Effector memory CD8-positive, alpha-beta T cell (primary cell): ENCODE data around the gene YOD1.

ENCODE experiments used
- ATAC-seq: fragments of 150-1000 bp; cut with Tn5 transposase; replicated peaks from 2 replicates; pipeline ENCODE4 v1.10.0; 2021; ENCODE audit warnings: mild to moderate bottlenecking, moderate library complexity
- DNase-seq, 3 experiments: peaks; one replicate each; pipeline ENCODE4 v3.0.0; 2021
- H3K27ac Mint-ChIP-seq, 2 donors: one replicate each; pipeline ENCODE4 v1.8.0; 2022; ENCODE audit warnings: mild to moderate bottlenecking in 2 of 2, mixed read lengths in 2 of 2, moderate library complexity in 2 of 2
- H3K27me3 Mint-ChIP-seq, 2 donors: one replicate each; pipeline ENCODE4 v1.8.0; 2022; ENCODE audit warnings: mixed read lengths in 2 of 2
- H3K36me3 Mint-ChIP-seq: one replicate; pipeline ENCODE4 v1.8.0; 2022; ENCODE audit warnings: mild to moderate bottlenecking, moderate library complexity, mixed read lengths; ENCODE audit not compliant: insufficient read depth
- H3K4me1 Mint-ChIP-seq, 2 donors: one replicate each; pipeline ENCODE4 v1.8.0; 2022; ENCODE audit warnings: low read depth in 2 of 2, mixed read lengths in 2 of 2
- H3K4me3 Mint-ChIP-seq, 2 donors: one replicate each; pipeline ENCODE4 v1.8.0; 2022; ENCODE audit warnings: mild to moderate bottlenecking in 2 of 2, mixed read lengths in 2 of 2, moderate library complexity in 2 of 2
- H3K9me3 Mint-ChIP-seq, 2 donors: one replicate each; pipeline ENCODE4 v1.8.0; 2022; ENCODE audit warnings: mixed read lengths in 2 of 2

Gene YOD1

DNA sequence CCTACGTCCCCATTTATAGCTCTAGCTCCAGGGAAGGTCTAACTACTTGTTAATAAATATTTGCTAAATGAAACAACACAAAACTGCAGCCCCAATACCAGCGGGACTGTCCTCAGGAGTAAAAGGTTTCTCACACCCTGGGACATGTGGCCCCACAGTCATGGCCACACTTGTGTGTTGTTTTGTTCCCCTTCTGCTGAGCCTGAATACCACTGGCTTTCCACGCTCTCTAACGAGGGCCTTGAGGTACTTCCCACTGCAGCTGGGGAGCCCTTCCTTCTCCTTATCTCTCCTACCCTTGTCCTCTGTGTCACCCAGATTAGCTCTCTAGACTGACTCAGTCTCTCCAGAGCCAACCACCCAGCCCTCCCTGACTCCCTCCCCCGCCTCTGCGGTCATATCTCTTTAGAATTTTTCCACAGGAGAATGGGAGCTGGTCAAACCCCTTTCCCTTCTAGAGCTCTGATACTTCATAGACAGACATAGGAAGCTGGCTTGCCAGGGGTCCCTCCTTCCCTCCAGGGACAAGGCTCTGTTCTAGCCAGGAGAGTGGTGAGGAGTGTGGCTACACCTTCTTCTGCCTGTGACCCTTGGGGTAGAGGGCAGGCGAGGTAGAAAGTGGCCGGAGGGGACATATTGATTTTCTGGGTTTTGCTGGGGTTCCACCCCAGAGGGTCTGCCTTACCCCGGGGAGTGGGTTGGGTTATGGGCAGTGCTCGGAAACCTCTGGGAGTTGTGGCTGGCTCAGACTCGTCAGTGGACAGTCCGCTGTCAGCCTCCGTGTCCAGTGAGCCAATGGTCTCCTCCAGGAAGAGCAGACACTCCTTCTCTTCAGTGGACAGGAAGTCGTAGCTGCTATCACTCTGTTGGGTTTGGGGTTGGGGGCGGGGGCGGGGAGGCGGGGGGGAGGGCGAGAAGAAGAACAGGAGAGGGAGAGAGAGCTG lies 26.5 kb downstream of the YOD1 start:
- ATAC-seq: no peak
- no peak for DNase-seq
- H3K9me3 Mint-ChIP-seq: no peaks in the 10 kb centered on the region
- peaks cover 65 to 90% of the 10 kb centered on the region in 2 donors for H3K27me3 Mint-ChIP-seq
- H3K27ac Mint-ChIP-seq: no peak overlapping the region
- no peaks in the 10 kb centered on the region for H3K4me1 Mint-ChIP-seq
- no peak overlapping the region for H3K4me3 Mint-ChIP-seq
- no peaks in the 10 kb centered on the region for H3K36me3 Mint-ChIP-seq

DNA sequence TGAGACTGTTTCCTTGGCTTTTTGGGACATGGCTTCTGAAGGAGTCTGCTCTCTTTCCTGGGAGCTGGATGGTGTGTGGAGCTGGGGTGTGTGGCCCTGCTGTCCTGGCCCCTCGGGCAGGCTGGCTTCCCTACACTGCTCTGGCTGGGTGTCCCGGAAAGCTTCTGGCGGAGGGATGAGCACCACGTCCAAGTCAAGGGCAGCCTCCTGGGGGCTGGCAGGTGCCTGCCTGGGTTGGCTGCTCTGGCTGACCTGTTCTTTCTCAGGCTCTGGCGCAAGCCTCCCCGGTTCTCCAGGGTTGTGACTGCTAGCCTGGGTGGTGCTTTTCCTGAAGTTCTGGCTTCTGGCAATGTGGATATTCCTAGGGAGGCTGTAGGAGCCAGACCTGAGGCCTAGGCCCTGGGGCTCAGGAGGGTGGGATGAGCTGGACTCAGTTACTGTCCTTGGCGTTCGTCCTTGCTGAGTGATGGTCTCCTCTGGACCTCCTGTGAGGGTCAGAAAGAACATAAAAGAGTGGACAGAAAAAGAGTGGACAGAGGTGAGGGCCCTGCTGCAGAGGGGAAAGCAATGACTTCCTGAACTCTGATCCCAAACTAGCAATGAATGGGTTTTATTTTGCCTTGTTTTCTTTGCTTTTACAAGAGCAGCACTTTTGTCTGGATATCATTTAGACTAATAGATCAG lies 27.9 kb downstream of the YOD1 start:
- no peak overlapping the region for H3K27ac Mint-ChIP-seq
- no peak overlapping the region for H3K4me3 Mint-ChIP-seq
- H3K36me3 Mint-ChIP-seq: no peaks in the 10 kb centered on the region
- no peaks in the 10 kb centered on the region for H3K9me3 Mint-ChIP-seq
- ATAC-seq (no peak), DNase-seq (no peak)
- peaks cover 61 to 88% of the 10 kb centered on the region in 2 donors for H3K27me3 Mint-ChIP-seq
- no peaks in the 10 kb centered on the region for H3K4me1 Mint-ChIP-seq

DNA sequence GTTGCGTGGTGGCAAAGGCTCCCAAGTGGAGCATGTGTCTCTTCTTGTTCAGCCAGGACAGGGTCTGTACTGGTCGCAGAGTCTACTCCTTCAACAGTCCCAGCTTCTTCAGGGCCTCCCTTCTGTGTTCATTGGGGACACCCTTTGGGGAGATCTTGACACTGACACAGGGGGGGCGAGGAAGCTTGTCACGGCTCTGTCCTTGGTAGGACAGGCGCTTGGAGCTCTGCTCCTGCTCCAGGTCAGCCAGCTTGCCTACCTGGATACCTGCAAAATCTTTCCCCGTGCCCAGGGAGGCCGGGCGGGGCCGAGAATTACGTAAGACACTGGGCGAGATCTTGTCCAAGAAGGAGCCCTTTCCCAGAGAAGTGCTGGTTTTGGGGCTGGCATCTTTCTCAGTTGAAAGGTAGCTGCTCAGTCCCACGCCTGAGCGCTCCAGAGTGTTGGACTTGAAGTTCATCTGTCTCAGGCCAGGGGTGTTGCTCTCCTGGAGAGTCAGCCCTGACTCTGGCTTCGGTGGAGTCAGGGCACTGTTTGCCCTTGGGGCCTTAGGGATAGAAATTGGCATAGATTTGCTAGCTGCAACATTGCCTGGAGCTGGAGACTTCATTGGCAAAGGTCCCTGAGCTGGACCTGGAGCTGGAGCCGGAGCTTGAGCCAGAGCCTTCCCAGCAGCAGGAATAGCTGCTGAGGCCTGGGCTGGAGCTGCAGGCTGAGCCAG lies 29.0 kb downstream of the YOD1 start:
- ATAC-seq (no peak), DNase-seq (no peak)
- Mint-ChIP-seq H3K4me1 (no peaks in the 10 kb centered on the region), H3K36me3 (no peaks in the 10 kb centered on the region), H3K9me3 (no peaks in the 10 kb centered on the region), H3K27me3 (peaks cover 52 to 78% of the 10 kb centered on the region in 2 donors), H3K4me3 (no peak overlapping the region), H3K27ac (no peak overlapping the region)

DNA sequence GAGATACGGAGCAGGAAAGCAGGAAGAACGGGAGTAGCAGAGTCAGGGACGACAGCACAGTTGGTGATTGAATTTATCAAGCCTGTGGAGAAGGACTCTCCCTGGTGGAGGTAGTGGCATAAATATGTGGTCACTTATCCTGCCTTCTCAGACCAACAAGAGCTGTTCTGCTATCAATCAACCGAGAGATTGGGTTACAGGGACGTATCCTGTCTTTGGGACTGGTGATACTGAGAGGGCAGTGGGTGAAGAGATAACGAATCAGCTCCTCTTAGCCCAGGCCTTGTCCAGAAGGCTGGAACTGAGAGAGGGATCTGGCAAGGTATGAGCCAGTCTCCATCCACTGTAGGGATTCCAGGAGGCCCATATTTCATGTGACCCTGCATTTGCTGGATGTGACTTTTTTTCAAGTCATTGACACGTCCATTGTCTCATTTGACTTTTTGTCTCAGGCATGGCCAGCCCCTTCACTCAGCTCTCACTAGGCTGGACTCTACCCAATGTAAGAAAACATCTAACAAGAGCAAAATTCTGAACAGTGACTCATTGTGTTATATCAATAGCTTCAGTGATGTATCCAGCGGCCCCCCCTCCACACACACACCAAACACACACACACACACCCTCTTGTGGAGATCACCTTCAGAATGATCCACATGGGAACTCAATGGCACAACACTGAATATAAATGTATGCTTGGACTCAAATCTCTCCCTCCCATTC lies 29.7 kb downstream of the YOD1 start:
- no peaks in the 10 kb centered on the region for H3K9me3 Mint-ChIP-seq

DNA sequence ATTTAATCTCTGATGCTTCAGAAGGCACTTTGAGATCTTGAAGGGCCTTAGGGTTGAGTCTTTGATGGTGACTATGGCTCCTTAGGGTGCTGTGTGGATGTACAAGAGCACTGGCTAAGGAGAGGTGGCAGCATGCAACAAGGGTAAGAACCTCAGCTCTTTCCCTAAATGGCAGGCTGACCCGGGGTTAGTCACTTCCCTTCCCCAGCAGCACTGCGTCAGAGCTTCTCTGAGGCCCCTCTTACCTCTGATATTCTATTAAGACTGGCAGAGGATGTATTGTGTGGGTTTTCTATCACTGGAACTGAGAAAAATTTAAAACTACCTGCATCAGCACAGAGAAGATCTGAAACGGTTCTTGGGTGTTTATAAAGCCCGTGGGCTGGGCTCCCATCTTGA lies 30.3 kb downstream of the YOD1 start:
- peaks cover 0 to 2% of the 10 kb centered on the region in 2 donors for H3K4me1 Mint-ChIP-seq
- peaks cover 50 to 73% of the 10 kb centered on the region in 2 donors for H3K27me3 Mint-ChIP-seq
- H3K9me3 Mint-ChIP-seq: no peaks in the 10 kb centered on the region
- H3K36me3 Mint-ChIP-seq: no peaks in the 10 kb centered on the region
- no peak overlapping the region for H3K27ac Mint-ChIP-seq
- no peak overlapping the region for H3K4me3 Mint-ChIP-seq
- ATAC-seq (no peak), DNase-seq (no peak)

More for the DNA sequence above, 29.7 kb downstream of the YOD1 start:
- no peak for ATAC-seq
- no peak for DNase-seq
- H3K4me3 Mint-ChIP-seq: no peak overlapping the region
- no peaks in the 10 kb centered on the region for H3K4me1 Mint-ChIP-seq
- H3K27me3 Mint-ChIP-seq: peaks cover 47 to 73% of the 10 kb centered on the region in 2 donors
- H3K36me3 Mint-ChIP-seq: no peaks in the 10 kb centered on the region
- H3K27ac Mint-ChIP-seq: no peak overlapping the region

DNA sequence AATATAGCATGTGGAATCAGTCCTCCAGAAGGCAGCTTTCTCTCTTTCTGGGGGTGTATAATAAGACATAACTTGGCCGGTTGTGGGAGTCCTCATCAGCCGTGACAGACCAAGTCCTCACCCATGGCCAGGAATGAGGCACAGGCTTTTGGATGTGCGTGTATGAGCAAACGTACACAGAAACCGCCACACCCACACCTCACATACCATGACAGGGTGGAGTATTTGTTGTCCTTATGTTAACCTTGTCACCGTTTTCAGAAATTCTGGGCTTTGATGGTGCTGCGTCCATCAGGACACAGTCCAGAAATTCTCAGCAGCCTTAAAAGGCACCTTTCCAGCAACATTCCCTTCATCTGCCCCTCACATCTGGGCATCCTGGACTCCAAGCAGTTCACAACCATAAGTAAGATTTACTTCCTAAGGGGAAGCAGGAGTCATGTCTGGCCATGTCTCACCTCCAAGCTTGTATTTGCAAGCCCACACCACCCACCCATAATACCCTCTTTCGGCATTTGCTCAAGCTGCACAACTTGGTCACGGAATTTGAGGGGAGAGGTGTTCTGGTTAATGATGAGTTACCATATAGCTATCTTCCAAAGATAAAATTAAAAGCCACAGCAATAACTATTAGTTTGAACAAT lies 30.8 kb downstream of the YOD1 start:
- Mint-ChIP-seq H3K27me3 (peaks cover 49 to 73% of the 10 kb centered on the region in 2 donors), H3K4me1 (peaks cover 0 to 2% of the 10 kb centered on the region in 2 donors), H3K4me3 (no peak overlapping the region), H3K27ac (no peak overlapping the region), H3K9me3 (no peaks in the 10 kb centered on the region), H3K36me3 (no peaks in the 10 kb centered on the region)
- ATAC-seq: no peak
- DNase-seq: no peak

DNA sequence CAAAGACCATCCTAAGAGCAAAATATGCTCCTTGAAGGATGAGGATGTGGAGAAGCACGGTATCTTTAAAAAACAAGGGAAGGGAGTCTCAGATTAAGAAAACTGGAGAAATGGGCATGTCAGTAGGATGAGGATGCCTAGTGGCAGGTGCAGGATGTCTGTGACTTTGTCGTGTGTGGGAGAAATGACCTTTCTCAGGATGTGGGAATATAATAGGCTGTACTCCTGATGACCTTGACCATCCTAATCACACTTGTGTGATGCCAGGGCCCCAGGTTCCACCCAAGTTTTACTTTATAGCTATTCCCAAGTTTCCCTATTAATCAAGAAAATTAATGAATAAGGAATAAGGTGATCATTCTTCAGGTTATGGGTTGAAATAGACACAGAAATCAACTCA lies 31.3 kb downstream of the YOD1 start:
- no peaks in the 10 kb centered on the region for H3K36me3 Mint-ChIP-seq
- ATAC-seq: no peak
- H3K4me3 Mint-ChIP-seq: no peak overlapping the region

DNA sequence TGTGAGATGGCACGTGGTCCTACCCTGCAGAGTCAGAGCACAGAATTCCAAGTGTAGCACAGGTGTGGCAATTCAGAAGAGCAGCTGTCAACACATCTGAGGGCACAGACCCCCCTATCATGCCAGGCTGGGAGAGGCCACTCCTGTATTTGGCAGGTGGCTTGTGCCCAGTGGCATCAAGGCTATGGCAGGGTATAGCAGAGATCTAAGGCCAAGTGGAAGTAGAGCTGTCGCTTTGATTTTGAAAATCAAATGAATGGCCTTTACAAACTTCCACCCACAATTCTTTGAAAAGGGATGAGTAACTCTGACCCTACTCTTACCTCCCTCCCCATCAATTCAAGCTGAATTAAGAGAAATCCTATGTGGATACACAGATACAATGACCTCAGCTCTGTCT lies 31.8 kb downstream of the YOD1 start:
- peaks cover 51 to 73% of the 10 kb centered on the region in 2 donors for H3K27me3 Mint-ChIP-seq

More for the DNA sequence above, 31.3 kb downstream of the YOD1 start:
- no peak overlapping the region for H3K27ac Mint-ChIP-seq
- peaks cover 51 to 73% of the 10 kb centered on the region in 2 donors for H3K27me3 Mint-ChIP-seq
- H3K4me1 Mint-ChIP-seq: peaks cover 0 to 2% of the 10 kb centered on the region in 2 donors
- DNase-seq: no peak
- H3K9me3 Mint-ChIP-seq: no peaks in the 10 kb centered on the region

DNA sequence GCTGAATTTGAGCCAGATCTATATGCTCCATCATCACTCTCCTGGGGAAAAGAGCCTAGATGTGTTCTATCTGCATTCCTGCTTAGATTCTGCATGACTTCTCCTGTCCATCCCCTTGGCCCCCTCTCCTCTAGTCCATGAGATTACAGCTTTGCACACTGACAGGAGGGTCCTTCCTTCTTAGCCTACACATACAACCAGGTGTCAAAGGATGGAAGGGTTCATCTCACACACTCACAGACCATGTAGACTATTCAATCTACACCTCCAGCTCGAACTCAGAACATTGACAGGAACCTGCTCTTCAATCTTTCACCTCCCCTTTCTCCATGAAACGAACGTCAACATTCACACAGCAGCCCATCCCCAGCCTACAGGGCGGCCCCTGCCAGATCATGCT lies 32.3 kb downstream of the YOD1 start:
- no peak overlapping the region for H3K27ac Mint-ChIP-seq
- H3K4me1 Mint-ChIP-seq: peaks cover 0 to 2% of the 10 kb centered on the region in 2 donors
- H3K4me3 Mint-ChIP-seq: no peak overlapping the region
- H3K27me3 Mint-ChIP-seq: peaks cover 53 to 73% of the 10 kb centered on the region in 2 donors
- no peak for DNase-seq
- H3K9me3 Mint-ChIP-seq: no peaks in the 10 kb centered on the region
- no peak for ATAC-seq
- H3K36me3 Mint-ChIP-seq: no peaks in the 10 kb centered on the region

More for the DNA sequence above, 31.8 kb downstream of the YOD1 start:
- no peaks in the 10 kb centered on the region for H3K9me3 Mint-ChIP-seq
- H3K36me3 Mint-ChIP-seq: no peaks in the 10 kb centered on the region
- H3K27ac Mint-ChIP-seq: no peak overlapping the region
- no peak for DNase-seq
- H3K4me1 Mint-ChIP-seq: peaks cover 0 to 2% of the 10 kb centered on the region in 2 donors
- H3K4me3 Mint-ChIP-seq: no peak overlapping the region
- no peak for ATAC-seq

DNA sequence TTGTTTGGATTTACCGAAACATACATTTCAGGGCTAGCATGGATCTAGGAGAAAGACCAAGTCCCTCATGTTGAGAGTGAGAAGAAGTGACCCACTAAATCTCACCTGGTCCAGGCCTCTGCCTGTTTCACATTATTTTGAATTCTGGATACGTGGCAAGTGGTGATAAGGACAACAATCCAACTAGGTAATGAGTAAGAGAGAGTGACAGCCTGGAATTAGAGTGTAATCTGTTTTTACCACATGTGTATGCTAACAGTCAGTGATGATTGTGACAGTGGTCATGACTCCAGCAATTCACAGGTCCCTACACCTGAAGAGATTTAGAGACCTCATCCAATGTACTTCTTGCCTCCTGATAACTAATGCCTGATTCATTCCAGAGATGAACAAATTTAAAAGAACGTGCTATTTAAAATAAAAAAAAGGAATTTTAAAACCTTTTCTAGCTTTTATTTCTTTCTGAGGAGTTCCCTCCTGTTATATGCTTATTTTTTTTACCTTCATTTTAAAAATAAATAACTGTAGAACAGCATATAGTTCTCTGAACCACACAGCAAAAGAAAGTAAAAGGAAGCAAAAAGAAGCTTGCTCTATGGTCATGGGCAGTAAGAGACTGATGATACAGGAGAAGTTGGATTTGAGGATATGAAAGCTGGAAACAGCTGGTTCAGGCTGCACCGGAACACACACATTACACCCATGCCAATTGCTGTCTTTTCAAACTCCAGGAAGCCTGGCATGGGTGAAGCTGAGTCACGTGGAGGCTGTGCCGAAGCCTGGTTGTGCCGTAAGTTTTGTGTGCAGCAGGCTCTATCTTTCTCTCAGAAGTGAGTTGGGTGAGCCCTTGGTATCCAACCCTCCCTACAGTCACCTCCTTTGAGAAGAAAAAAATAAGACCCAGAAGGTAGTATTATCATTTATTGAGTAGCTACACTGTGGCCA lies 33.1 kb downstream of the YOD1 start:
- H3K36me3 Mint-ChIP-seq: no peaks in the 10 kb centered on the region
- no peaks in the 10 kb centered on the region for H3K9me3 Mint-ChIP-seq
- peaks cover 55 to 73% of the 10 kb centered on the region in 2 donors for H3K27me3 Mint-ChIP-seq
- H3K4me1 Mint-ChIP-seq: peaks cover 0 to 2% of the 10 kb centered on the region in 2 donors
- no peak overlapping the region for H3K27ac Mint-ChIP-seq
- no peak for ATAC-seq
- H3K4me3 Mint-ChIP-seq: no peak overlapping the region
- DNase-seq: no peak

DNA sequence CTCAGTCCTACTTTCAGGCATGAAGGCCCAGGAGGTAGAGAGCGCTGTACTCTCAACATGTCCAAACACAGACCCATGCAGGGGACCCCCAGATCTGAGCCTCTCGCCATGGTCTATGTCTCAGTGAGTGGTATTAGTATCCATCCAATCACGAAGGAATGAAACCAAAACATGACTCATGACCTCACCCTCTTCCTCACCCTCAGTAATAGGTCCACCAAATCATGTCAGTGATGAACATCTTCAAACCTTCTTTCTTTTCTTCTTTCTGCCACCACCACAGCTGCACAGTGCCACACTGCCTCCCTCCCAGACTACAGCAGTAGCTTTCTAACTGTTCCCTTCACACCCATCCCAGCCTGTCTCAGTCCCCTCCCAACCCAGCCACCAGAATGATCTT lies 35.2 kb downstream of the YOD1 start:
- Mint-ChIP-seq H3K4me1 (peaks cover 0 to 2% of the 10 kb centered on the region in 2 donors), H3K27me3 (peaks cover 57 to 67% of the 10 kb centered on the region in 2 donors), H3K27ac (no peak overlapping the region), H3K4me3 (no peak overlapping the region), H3K9me3 (no peaks in the 10 kb centered on the region), H3K36me3 (no peaks in the 10 kb centered on the region)
- no peak for ATAC-seq
- no peak for DNase-seq

DNA sequence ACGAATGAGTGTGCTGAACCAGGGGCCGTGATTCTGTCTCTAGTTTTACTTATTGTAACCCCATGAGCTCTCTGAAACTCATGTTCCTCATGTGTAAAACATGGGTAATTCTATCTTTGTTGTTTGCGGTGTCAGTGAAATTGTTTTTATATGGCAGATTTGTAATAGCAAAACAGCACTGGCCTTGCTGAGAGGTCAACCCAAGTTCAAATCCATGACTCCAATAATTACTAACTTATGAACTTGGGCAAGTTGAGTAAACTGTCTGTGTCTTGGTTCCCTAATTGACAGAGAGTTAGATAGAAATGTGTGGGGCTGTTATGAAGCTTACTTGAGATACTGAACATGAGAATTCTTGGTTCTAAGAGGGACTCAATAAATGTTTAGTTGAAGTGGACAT lies 36.3 kb downstream of the YOD1 start:
- Mint-ChIP-seq H3K4me3 (no peak overlapping the region), H3K4me1 (peaks cover 0 to 2% of the 10 kb centered on the region in 2 donors), H3K36me3 (no peaks in the 10 kb centered on the region), H3K27me3 (peaks cover 62 to 63% of the 10 kb centered on the region in 2 donors), H3K9me3 (no peaks in the 10 kb centered on the region), H3K27ac (no peak overlapping the region)
- ATAC-seq: no peak
- no peak for DNase-seq
